IMR-90 (cell line): Measurements from ENCODE around the gene HPGDS. TPM values are rescaled to one million over a fixed set of nuclear protein-coding genes. Genes with fewer than 3 reads are reported as not detected.

Source experiments
- ATAC-seq: fragments of 200-7000 bp; cut with Tn5 transposase; 2 replicates; pipeline ENCODE4 v1.9.1; 2020; ENCODE audit warnings: low read depth, mild to moderate bottlenecking, moderate library complexity
- BruUV-seq: library from RNA; stranded (reverse); fragments of 400-500 nt; replicated peaks from 2 replicates; lab custom pipeline; 2021; lab: Mats Ljungman, UMichigan
- CTCF ChIA-PET: fragments of 300-600 bp; formaldehyde crosslinking; extraction: SDS; loops from one replicate; lab custom pipeline; 2021; ENCODE audit warnings: antibody characterized with exemption; lab: Yijun Ruan, JAX
- POLR2A ChIA-PET: fragments of 300-600 bp; sonication (Branson Sonifier 250); formaldehyde crosslinking; loops from one replicate; lab custom pipeline; 2022; ENCODE audit warnings: antibody characterized with exemption; ENCODE audit not compliant: unreplicated experiment; lab: Charles Lee
- DNase-seq: peaks from one replicate; pipeline ENCODE4 v3.0.0; 2013
- H2AFZ ChIP-seq: replicated peaks from 2 replicates; pipeline ENCODE3; 2013; ENCODE audit warnings: low read length, mild to moderate bottlenecking; ENCODE audit not compliant: poor library complexity
- H2AK5ac ChIP-seq: 2 replicates; pipeline ENCODE4 v1.6.1; 2013; ENCODE audit warnings: low read depth, low read length, inconsistent platforms
- H2AK9ac ChIP-seq: replicated peaks from 2 replicates; pipeline ENCODE3; 2013; ENCODE audit warnings: mild to moderate bottlenecking, low read depth, low read length, moderate library complexity; ENCODE audit not compliant: poor library complexity
- H2BK120ac ChIP-seq: 2 replicates; pipeline ENCODE4 v1.6.1; 2013; ENCODE audit warnings: low read depth, low read length, inconsistent platforms
- H2BK15ac ChIP-seq: 3 replicates; pipeline ENCODE4 v1.6.1; 2013; ENCODE audit warnings: low read depth, low read length, inconsistent platforms
- H2BK20ac ChIP-seq: 2 replicates; pipeline ENCODE4 v1.6.1; 2013; ENCODE audit warnings: low read depth, mild to moderate bottlenecking, inconsistent platforms, low read length, moderate library complexity
- H2BK5ac ChIP-seq: 2 replicates; pipeline ENCODE4 v1.6.1; 2013; ENCODE audit warnings: mild to moderate bottlenecking, low read depth, low read length, inconsistent platforms; ENCODE audit not compliant: poor library complexity, severe bottlenecking
- H3K14ac ChIP-seq: replicated peaks from 2 replicates; pipeline ENCODE4 v1.6.1; 2013; ENCODE audit warnings: low read depth, low read length, inconsistent platforms
- H3K18ac ChIP-seq: 2 replicates; pipeline ENCODE4 v1.6.1; 2013; ENCODE audit warnings: low read depth, low read length, control low read depth
- H3K23ac ChIP-seq: 2 replicates; pipeline ENCODE4 v1.6.1; 2013; ENCODE audit warnings: low read depth, low read length, inconsistent platforms
- H3K27ac ChIP-seq: 2 replicates; pipeline ENCODE4 v1.5.1; 2013; ENCODE audit warnings: mild to moderate bottlenecking, control low read depth, low read length; ENCODE audit not compliant: insufficient read depth
- H3K27me3 ChIP-seq: 2 replicates; pipeline ENCODE4 v1.6.1; 2013; ENCODE audit warnings: low read length; ENCODE audit not compliant: control insufficient read depth, insufficient read depth
- H3K36me3 ChIP-seq: 2 replicates; pipeline ENCODE4 v1.6.1; 2013; ENCODE audit warnings: low read length, mixed read lengths; ENCODE audit not compliant: control insufficient read depth, insufficient read depth
- H3K4ac ChIP-seq: 2 replicates; pipeline ENCODE4 v1.6.1; 2013; ENCODE audit warnings: low read depth, low read length, inconsistent platforms
- H3K4me1 ChIP-seq: 2 replicates; pipeline ENCODE4 v1.6.1; 2013; ENCODE audit warnings: low read length, mixed read lengths; ENCODE audit not compliant: control insufficient read depth, insufficient read depth
- H3K4me2 ChIP-seq: 2 replicates; pipeline ENCODE4 v1.6.1; 2013; ENCODE audit warnings: low read depth, mild to moderate bottlenecking, control low read depth, low read length, moderate library complexity
- H3K4me3 ChIP-seq: 2 replicates; pipeline ENCODE4 v1.5.1; 2013; ENCODE audit warnings: low read depth, mild to moderate bottlenecking, control low read depth, low read length, moderate library complexity; ENCODE audit not compliant: insufficient read depth
- H3K56ac ChIP-seq: 2 replicates; pipeline ENCODE4 v1.6.1; 2013; ENCODE audit warnings: low read length, inconsistent platforms; ENCODE audit not compliant: insufficient read depth; ENCODE audit errors: extremely low read depth
- H3K79me1 ChIP-seq, 2 experiments: 2 replicates each; pipeline ENCODE4 v1.6.1; 2013; ENCODE audit warnings: low read length in 2 of 2, inconsistent platforms in 1 of 2, low read depth in 1 of 2
- H3K9ac ChIP-seq: 2 replicates; pipeline ENCODE4 v1.6.1; 2013; ENCODE audit warnings: low read depth, low read length, control low read depth
- H3K9me1 ChIP-seq: 2 replicates; pipeline ENCODE4 v1.6.1; 2013; ENCODE audit warnings: low read length, inconsistent platforms; ENCODE audit not compliant: insufficient read depth
- H3K9me3 ChIP-seq: 2 replicates; pipeline ENCODE4 v1.6.1; 2013; ENCODE audit warnings: low read length; ENCODE audit not compliant: control insufficient read depth, insufficient read depth
- H4K20me1 ChIP-seq: 2 replicates; pipeline ENCODE4 v1.6.1; 2013; ENCODE audit warnings: low read length, inconsistent platforms; ENCODE audit not compliant: insufficient read depth
- H4K5ac ChIP-seq: 2 replicates; pipeline ENCODE4 v1.6.1; 2013; ENCODE audit warnings: mild to moderate bottlenecking, low read depth, low read length, control low read depth
- H4K8ac ChIP-seq, 2 experiments: 2 replicates each; pipeline ENCODE4 v1.6.1; 2013; ENCODE audit warnings: low read depth in 2 of 2, low read length in 2 of 2, control low read depth in 1 of 2, inconsistent platforms in 1 of 2
- H4K91ac ChIP-seq: 2 replicates; pipeline ENCODE4 v1.6.1; 2013; ENCODE audit warnings: low read depth, low read length, inconsistent platforms; ENCODE audit not compliant: insufficient read depth
- CHD1 ChIP-seq: IDR thresholded peaks from 2 replicates; pipeline ENCODE4 v1.6.1; 2012; ENCODE audit warnings: low read depth, low read length, improper control_type of control experiment
- POLR2A ChIP-seq: IDR thresholded peaks from 2 replicates; pipeline ENCODE4 v1.6.1; 2012; ENCODE audit warnings: mild to moderate bottlenecking, low read depth, low read length
- RFX5 ChIP-seq: IDR thresholded peaks from 2 replicates; pipeline ENCODE4 v1.8.0; 2012; ENCODE audit warnings: low read depth, mild to moderate bottlenecking, low read length, moderate library complexity
- WGBS, 2 experiments: methylation state at CpG; one replicate each; pipeline versions ENCODE4 v1.1.5 to v1.1.7; 2013; ENCODE audit warnings: missing lambda C conversion rate in 2 of 2; ENCODE audit not compliant: insufficient read length in 1 of 2; ENCODE audit errors: extremely low coverage in 2 of 2; 5-methylcytosine and 5-hydroxymethylcytosine counted together
- dilution Hi-C: fragments of 300-500 bp; cut with HindIII; formaldehyde crosslinking; loops from one replicate; pipeline ENCODE4 v1.14.3; 2018; ENCODE audit warnings: low sequenced_read_pairs; ENCODE audit not compliant: unreplicated experiment
- in situ Hi-C: fragments of 300-500 bp; cut with MboI; formaldehyde crosslinking; loops from 3 replicates; pipeline ENCODE4 v1.14.3; 2019; ENCODE audit warnings: low sequenced_read_pairs, inconsistent platforms, mixed read lengths
- intact Hi-C: fragments of 100-400 bp; cut with micrococcal nuclease; formaldehyde crosslinking; loops from 2 replicates; pipeline ENCODE4 v1.10.0; 2022
- polyA plus RNA-seq, 3 experiments: library from polyadenylated mRNA; depleted of rRNA; stranded (reverse); fragments of >200 nt; gene quantifications; 2 replicates each; pipeline ENCODE4 v1.2.3, GENCODE V29; 2012; ENCODE audit warnings: low replicate concordance in 1 of 3
- total RNA-seq: library from RNA; depleted of rRNA; stranded (reverse); fragments of >200 nt; gene quantifications from 2 replicates; pipeline ENCODE4 v1.2.3, GENCODE V29; 2012

The HPGDS gene
- total and polyA plus RNA-seq, 2 of the 4 experiments (the other 2 are of a cell fraction): not detected

DNA sequence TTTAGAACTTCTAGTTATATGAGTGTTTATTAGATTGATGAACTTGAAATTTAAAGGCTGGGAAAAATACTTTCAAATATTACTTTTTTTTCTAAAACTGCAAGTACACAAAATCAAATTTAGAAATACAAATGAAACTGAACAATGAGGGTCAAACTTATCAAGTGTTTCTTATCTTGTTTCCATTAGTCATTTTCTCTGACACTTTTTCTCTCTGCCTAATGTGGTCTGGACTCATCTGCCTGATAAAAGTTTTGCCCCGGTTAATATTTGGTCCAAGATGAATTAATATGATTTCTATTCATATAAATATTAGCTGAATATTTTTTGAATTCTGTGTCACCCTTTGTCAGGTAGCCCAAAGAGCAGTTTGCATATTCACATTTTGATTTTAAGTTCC lies 8.7 kb upstream of the HPGDS start:
- Histone ChIP-seq H3K9me3 (no peaks in the 10 kb centered on the region), H3K18ac (no peak overlapping the region), H3K56ac (no peak overlapping the region), H4K91ac (no peak overlapping the region), H3K27ac (no peak overlapping the region), H3K27me3 (peaks cover 10% of the 10 kb centered on the region), H4K20me1 (no peaks in the 10 kb centered on the region), H3K14ac (no peak overlapping the region), H3K36me3 (no peaks in the 10 kb centered on the region), H2BK5ac (no peak overlapping the region), H3K79me1 (no peaks in the 10 kb centered on the region), H3K9me1 (no peaks in the 10 kb centered on the region), H3K4ac (no peak overlapping the region), H2BK120ac (no peak overlapping the region), H2AFZ (no peak overlapping the region), H3K9ac (no peak overlapping the region), H2BK20ac (no peak overlapping the region), H4K8ac (no peak overlapping the region), H3K4me2 (no peak overlapping the region), H2AK9ac (no peak overlapping the region), H3K4me1 (no peaks in the 10 kb centered on the region), H2AK5ac (no peak overlapping the region), H3K4me3 (no peak overlapping the region), H3K23ac (no peak overlapping the region), H4K5ac (no peak overlapping the region), H2BK15ac (no peak overlapping the region)
- POLR2A ChIA-PET: no interaction called here
- in situ Hi-C loops (no loop called here), dilution Hi-C loops (no loop called here), intact Hi-C loops (no loop called here)
- no peak for DNase-seq
- TF ChIP-seq POLR2A (no peak), RFX5 (no peak), CHD1 (no peak)
- CTCF ChIA-PET: interaction anchor here (0.5 kb wide), 1 partner anchor 778 kb away, joined by 3 read pairs; no protein-coding TSS in a partner anchor
- ATAC-seq: no peak
- no CpG with 5 or more reads among the region's 1 CpG for WGBS, 2 experiments
- no TSS peak for BruUV-seq
